RWPE2 (cell line): ENCODE data around the gene SERPINA6.

Experiments used
- ATAC-seq: fragments of 200-7000 bp; cut with Tn5 transposase; 3 replicates; pipeline ENCODE4 v1.9.1; 2021; ENCODE audit warnings: low read depth
- DNase-seq: peaks from one replicate; pipeline ENCODE4 v3.0.0-alpha.2; 2020; ENCODE audit warnings: low spot score
- H3K27ac ChIP-seq: fragments of 450-650 bp; 2 replicates; pipeline ENCODE4 v1.5.1; 2017; ENCODE audit warnings: mild to moderate bottlenecking; ENCODE audit not compliant: poor library complexity, severe bottlenecking
- H3K27me3 ChIP-seq: fragments of 250-450 bp; sonication (Bioruptor Pico); 2 replicates; pipeline ENCODE4 v1.5.1; 2021; ENCODE audit warnings: mild to moderate bottlenecking, moderate library complexity; ENCODE audit not compliant: insufficient read depth, poor library complexity, severe bottlenecking
- H3K36me3 ChIP-seq: fragments of 250-450 bp; sonication (Bioruptor Pico); 2 replicates; pipeline ENCODE4 v1.5.1; 2020; ENCODE audit warnings: low read depth, mild to moderate bottlenecking, moderate library complexity
- H3K4me1 ChIP-seq: fragments of 250-450 bp; sonication (Bioruptor Pico); 2 replicates; pipeline ENCODE4 v1.5.1; 2021; ENCODE audit warnings: mild to moderate bottlenecking, moderate library complexity; ENCODE audit not compliant: insufficient read depth, poor library complexity, severe bottlenecking
- H3K4me3 ChIP-seq: fragments of 250-450 bp; sonication (Bioruptor Pico); 2 replicates; pipeline ENCODE4 v1.5.1; 2021; ENCODE audit warnings: mild to moderate bottlenecking, moderate library complexity; ENCODE audit not compliant: severe bottlenecking
- H3K9me3 ChIP-seq: fragments of 250-450 bp; sonication (Bioruptor Pico); 2 replicates; pipeline ENCODE4 v1.5.1; 2021; ENCODE audit warnings: mild to moderate bottlenecking, moderate library complexity; ENCODE audit not compliant: severe bottlenecking
- TF ChIP-seq, protein P1 (sequence below): fragments of 450-650 bp; IDR thresholded peaks from one replicate; pipeline ENCODE4 v1.5.1; 2017; ENCODE audit warnings: mild to moderate bottlenecking, moderate library complexity; ENCODE audit not compliant: poor library complexity, severe bottlenecking

Gene SERPINA6

DNA sequence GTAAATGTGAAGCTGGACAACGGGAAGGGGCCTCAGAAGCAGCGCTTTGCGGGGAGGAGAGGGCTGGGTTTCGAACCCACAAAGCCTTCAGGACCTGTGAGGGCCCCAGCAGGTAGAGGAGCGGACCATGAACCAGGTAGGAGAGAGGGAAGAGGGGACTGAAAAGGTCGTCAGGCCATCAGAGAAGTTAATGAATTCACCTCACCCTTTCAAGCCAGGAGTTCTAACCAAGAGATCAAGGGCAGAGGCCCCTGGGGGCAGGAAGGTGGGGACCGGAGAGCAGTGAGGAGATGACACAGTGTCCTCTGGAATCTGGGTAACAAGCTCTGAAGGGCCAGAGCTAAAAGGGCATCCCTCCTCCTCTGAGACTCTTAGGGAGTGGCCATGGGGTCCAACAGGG lies 45.8 kb upstream of the SERPINA6 start:
- ATAC-seq (no peak), DNase-seq (peak; percentile 15)
- Histone ChIP-seq H3K9me3 (no peaks in the 10 kb centered on the region), H3K27ac (no peak overlapping the region), H3K4me3 (no peak overlapping the region), H3K27me3 (no peaks in the 10 kb centered on the region), H3K4me1 (peaks cover 11% of the 10 kb centered on the region), H3K36me3 (no peaks in the 10 kb centered on the region)
- TF ChIP-seq, protein P1, sequence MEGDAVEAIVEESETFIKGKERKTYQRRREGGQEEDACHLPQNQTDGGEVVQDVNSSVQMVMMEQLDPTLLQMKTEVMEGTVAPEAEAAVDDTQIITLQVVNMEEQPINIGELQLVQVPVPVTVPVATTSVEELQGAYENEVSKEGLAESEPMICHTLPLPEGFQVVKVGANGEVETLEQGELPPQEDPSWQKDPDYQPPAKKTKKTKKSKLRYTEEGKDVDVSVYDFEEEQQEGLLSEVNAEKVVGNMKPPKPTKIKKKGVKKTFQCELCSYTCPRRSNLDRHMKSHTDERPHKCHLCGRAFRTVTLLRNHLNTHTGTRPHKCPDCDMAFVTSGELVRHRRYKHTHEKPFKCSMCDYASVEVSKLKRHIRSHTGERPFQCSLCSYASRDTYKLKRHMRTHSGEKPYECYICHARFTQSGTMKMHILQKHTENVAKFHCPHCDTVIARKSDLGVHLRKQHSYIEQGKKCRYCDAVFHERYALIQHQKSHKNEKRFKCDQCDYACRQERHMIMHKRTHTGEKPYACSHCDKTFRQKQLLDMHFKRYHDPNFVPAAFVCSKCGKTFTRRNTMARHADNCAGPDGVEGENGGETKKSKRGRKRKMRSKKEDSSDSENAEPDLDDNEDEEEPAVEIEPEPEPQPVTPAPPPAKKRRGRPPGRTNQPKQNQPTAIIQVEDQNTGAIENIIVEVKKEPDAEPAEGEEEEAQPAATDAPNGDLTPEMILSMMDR: no peak

DNA sequence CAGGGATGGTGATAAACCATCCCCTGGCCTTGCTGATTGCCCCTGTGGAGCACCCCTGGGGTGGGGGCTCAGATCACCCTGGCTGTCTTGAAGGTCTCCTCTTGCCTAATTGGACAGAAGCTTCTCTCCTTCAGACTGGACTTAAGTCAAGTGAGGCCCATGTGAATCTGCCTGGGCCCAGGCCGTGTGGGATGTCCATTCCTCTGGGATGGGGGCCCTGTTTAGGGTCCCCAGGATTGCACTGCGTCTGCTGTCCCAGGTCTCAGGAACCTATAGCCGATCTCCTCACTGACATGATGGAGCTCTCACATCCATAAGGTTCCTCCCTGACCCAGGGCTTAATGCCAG lies 45.1 kb upstream of the SERPINA6 start:
- no peak for ATAC-seq
- no peak overlapping the region for H3K4me3 ChIP-seq
- peaks cover 3% of the 10 kb centered on the region for H3K4me1 ChIP-seq
- no peak for DNase-seq
- H3K36me3 ChIP-seq: no peaks in the 10 kb centered on the region
- H3K27me3 ChIP-seq: no peaks in the 10 kb centered on the region
- no peak overlapping the region for H3K27ac ChIP-seq
- no peaks in the 10 kb centered on the region for H3K9me3 ChIP-seq
- TF ChIP-seq, protein P1: no peak

DNA sequence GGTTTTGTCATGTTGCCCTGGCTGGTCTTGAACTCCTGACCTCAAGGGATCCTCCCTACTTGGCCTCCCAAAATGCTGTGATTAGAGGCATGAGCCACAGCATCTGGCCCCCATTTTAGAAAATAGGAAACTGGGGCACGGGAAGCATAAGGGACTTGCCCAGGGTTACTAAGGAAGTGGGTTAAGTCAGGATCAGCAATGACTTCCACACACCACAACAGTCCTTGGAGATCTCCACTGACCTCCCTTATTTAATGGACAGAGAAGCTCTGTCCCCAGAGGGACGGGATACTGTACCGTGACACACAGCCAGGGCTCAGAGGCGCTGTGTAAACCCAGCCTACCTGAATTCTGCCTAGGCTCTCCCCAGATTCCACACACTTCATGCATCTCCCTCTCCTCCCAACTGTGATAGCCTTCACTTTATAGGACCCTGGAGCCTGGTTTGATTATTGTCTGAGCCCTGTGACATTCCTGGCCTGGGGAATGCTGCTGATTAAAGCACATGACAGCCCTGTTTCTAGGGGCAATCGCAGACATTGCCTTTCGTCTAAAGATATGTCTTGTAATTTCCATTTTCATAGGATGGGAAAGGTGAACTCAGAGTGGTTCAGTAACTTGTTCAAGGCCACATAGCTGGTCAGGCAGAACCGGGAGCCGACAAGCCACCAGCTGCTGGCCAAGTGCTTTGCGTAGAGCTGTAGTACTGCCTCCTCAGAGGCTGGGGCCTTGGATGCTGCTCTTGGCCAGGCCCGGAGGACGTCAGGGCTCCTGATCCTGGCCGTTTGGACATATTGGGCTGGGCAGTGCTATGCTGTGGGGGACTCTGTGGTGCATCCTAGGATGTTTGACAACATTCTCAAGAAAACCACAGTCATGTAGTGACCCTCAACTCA lies 44.5 kb upstream of the SERPINA6 start:
- peak; percentile 41 for DNase-seq
- no peaks in the 10 kb centered on the region for H3K36me3 ChIP-seq
- ATAC-seq: no peak
- no peaks in the 10 kb centered on the region for H3K9me3 ChIP-seq
- no peaks in the 10 kb centered on the region for H3K4me1 ChIP-seq
- H3K4me3 ChIP-seq: no peak overlapping the region
- H3K27me3 ChIP-seq: no peaks in the 10 kb centered on the region
- H3K27ac ChIP-seq: no peak overlapping the region
- TF ChIP-seq, protein P1: no peak

DNA sequence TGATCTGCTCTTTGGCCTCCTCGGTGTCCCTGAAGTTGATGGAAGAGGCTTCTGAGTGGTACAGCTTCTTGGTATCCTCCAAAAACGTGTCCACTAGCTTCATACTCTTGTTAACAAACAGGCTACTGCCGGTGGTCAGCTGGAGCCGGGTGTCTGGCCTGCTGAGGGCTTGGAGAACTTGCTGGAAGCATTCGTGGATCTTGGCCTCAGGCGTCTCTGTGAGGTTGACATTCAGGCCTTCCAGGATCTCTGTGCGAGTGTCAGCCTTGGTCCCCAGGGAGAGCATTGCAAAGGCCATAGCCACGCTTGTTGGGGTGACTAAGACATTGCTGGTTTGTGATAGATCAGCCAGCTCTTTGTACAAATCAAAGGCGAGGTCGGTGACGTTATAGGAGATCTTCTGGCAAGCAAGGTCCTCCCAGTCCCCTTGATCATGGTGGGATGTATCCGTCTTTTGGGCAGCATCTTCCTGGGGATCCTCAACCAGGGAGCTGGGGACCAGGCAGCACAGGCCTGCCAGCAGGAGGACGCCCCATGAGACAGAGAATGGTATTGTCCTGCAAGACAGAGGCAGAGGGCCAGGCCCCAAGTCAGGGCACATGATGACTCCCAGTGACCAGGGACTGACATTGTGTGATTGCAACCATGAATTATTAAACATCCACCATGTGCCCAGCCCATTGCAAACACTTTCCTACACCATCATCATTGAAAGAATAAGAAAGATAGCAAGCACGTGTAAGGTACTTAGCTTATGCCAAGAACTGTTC lies 43.2 kb upstream of the SERPINA6 start, which contains the start of gene SERPINA2:
SERPINA2 (minus strand) TSS at position 553 of the 770 bp plus-strand sequence.
- H3K4me1 ChIP-seq: no peaks in the 10 kb centered on the region
- H3K9me3 ChIP-seq: no peaks in the 10 kb centered on the region
- H3K27ac ChIP-seq: no peak within 1 kb of the TSS
- ATAC-seq: no peak
- TF ChIP-seq, protein P1: no peak
- no peaks in the 10 kb centered on the region for H3K27me3 ChIP-seq
- peak; percentile 50 for DNase-seq
- no peak within 1 kb of the TSS for H3K4me3 ChIP-seq
- no peaks in the 10 kb centered on the region for H3K36me3 ChIP-seq
